PC-9 (cell line): ENCODE data around the gene IFNG-AS1. TPM values are rescaled to one million over a fixed set of nuclear protein-coding genes. Genes with fewer than 3 reads are reported as not detected.

Source experiments
- BruUV-seq: library from RNA; stranded (reverse); fragments of 400-500 nt; replicated peaks from 2 replicates; lab custom pipeline; 2021; lab: Mats Ljungman, UMichigan
- CTCF ChIA-PET: fragments of 300-600 bp; sonication (Branson Sonifier 250); formaldehyde crosslinking; loops from one replicate; lab custom pipeline; 2022; ENCODE audit warnings: antibody characterized with exemption; lab: Charles Lee
- POLR2A ChIA-PET: fragments of 300-600 bp; sonication (Branson Sonifier 250); formaldehyde crosslinking; loops from one replicate; lab custom pipeline; 2022; ENCODE audit warnings: antibody characterized with exemption; ENCODE audit not compliant: unreplicated experiment; lab: Charles Lee
- DNase-seq, 2 experiments: peaks; one replicate each; pipeline versions ENCODE4 v3.0.0 to v3.0.0-alpha.2; 2015 to 2022; ENCODE audit warnings: mixed read lengths in 1 of 2
- H2AFZ ChIP-seq: fragments of 200-600 bp; sonication (generic); 2 replicates; pipeline ENCODE4 v1.8.1; 2017; ENCODE audit warnings: antibody characterized with exemption
- H3F3A ChIP-seq: fragments of 200-600 bp; sonication (generic); 2 replicates; pipeline ENCODE4 v1.8.1; 2017; ENCODE audit warnings: antibody characterized with exemption, mild to moderate bottlenecking, low read depth; ENCODE audit not compliant: insufficient read depth
- H3K27ac ChIP-seq: fragments of 200-600 bp; sonication (generic); 2 replicates; pipeline ENCODE4 v1.6.1; 2016; ENCODE audit warnings: mixed run types
- H3K27me3 ChIP-seq: fragments of 200-600 bp; sonication (generic); 2 replicates; pipeline ENCODE4 v1.6.1; 2016; ENCODE audit warnings: low read depth, mixed run types; ENCODE audit not compliant: insufficient read depth
- H3K36me3 ChIP-seq: fragments of 200-600 bp; sonication (generic); 2 replicates; pipeline ENCODE4 v1.6.1; 2016; ENCODE audit warnings: low read depth, mixed run types
- H3K4me1 ChIP-seq: fragments of 200-600 bp; sonication (generic); replicated peaks from 2 replicates; pipeline ENCODE4 v1.6.1; 2016; ENCODE audit warnings: mixed run types; ENCODE audit not compliant: insufficient read depth
- H3K4me2 ChIP-seq: fragments of 200-600 bp; sonication (generic); 2 replicates; pipeline ENCODE4 v1.6.1; 2017; ENCODE audit warnings: mixed run types
- H3K4me3 ChIP-seq: fragments of 200-600 bp; sonication (generic); 2 replicates; pipeline ENCODE4 v1.6.1; 2016; ENCODE audit warnings: mixed run types
- H3K79me2 ChIP-seq: fragments of 200-600 bp; sonication (generic); 2 replicates; pipeline ENCODE4 v1.6.1; 2017; ENCODE audit warnings: low read depth, mixed run types
- H3K9me2 ChIP-seq: fragments of 200-600 bp; sonication (generic); 2 replicates; pipeline ENCODE4 v1.8.1; 2017; ENCODE audit warnings: mild to moderate bottlenecking; ENCODE audit not compliant: insufficient read depth
- H3K9me3 ChIP-seq: fragments of 200-600 bp; sonication (generic); 2 replicates; pipeline ENCODE4 v1.8.1; 2016; ENCODE audit warnings: low read depth; ENCODE audit not compliant: insufficient read depth
- H4K20me1 ChIP-seq: fragments of 200-600 bp; sonication (generic); 2 replicates; pipeline ENCODE4 v1.8.1; 2017; ENCODE audit not compliant: insufficient read depth
- CTCF ChIP-seq: fragments of 200-600 bp; sonication (generic); conservative IDR thresholded peaks from 2 replicates; pipeline ENCODE4 v1.6.1; 2017; ENCODE audit warnings: mixed run types, antibody characterized with exemption, mild to moderate bottlenecking, moderate library complexity
- EZH2 ChIP-seq: fragments of 200-600 bp; sonication (generic); IDR thresholded peaks from 2 replicates; pipeline ENCODE4 v1.8.0; 2017; ENCODE audit warnings: antibody characterized with exemption, low read depth
- intact Hi-C: fragments of 100-400 bp; cut with micrococcal nuclease; formaldehyde crosslinking; loops from one replicate; pipeline ENCODE4 v1.10.0; 2022; ENCODE audit not compliant: unreplicated experiment
- total RNA-seq: library from RNA; stranded (reverse); gene quantifications from 2 replicates; pipeline ENCODE4 v1.2.3, GENCODE V29; 2021

The IFNG-AS1 gene
- total RNA-seq, 1 experiment from 2014 or later = not detected

GRCh38 chr12:67942724-67943123 lies 46.5 kb upstream of the IFNG-AS1 start:
- no peaks in the 10 kb centered on the region for H3K27me3 ChIP-seq
- POLR2A ChIA-PET = interaction anchor here (0.5 to 0.7 kb wide), 3 partner anchors 16 to 674 kb away, joined by 3 read pairs; partner anchors contain the start of gene CAND1
- BruUV-seq = no TSS peak

GRCh38 chr12:67943141-67943892 lies 45.9 kb upstream of the IFNG-AS1 start:
- CTCF ChIA-PET = interaction anchor here (0.6 to 1.1 kb wide), 8 partner anchors 23 to 589 kb away, joined by 3 to 25 read pairs (median 4); no protein-coding TSS in a partner anchor

More at GRCh38 chr12:67942724-67943123, 46.5 kb upstream of the IFNG-AS1 start:
- no peaks in the 10 kb centered on the region for H4K20me1 ChIP-seq
- H3K79me2 ChIP-seq = no peaks in the 10 kb centered on the region
- intact Hi-C loops = loop anchor here (1.0 to 5.0 kb wide), 3 partner anchors 458 to 586 kb away; no protein-coding TSS in a partner anchor
- H3K27ac ChIP-seq = no peak overlapping the region
- no peak overlapping the region for H3K4me3 ChIP-seq
- no peak for TF ChIP-seq CTCF
- no peak for TF ChIP-seq EZH2
- H3F3A ChIP-seq = peaks cover 23% of the 10 kb centered on the region
- no peaks in the 10 kb centered on the region for H3K9me2 ChIP-seq
- no peak for DNase-seq
- no peaks in the 10 kb centered on the region for H3K36me3 ChIP-seq
- H3K9me3 ChIP-seq = no peaks in the 10 kb centered on the region
- CTCF ChIA-PET = interaction anchor here (0.6 to 1.1 kb wide), 8 partner anchors 22 to 588 kb away, joined by 3 to 25 read pairs (median 4); no protein-coding TSS in a partner anchor
- no peak overlapping the region for H3K4me2 ChIP-seq
- peaks cover 41% of the 10 kb centered on the region for H3K4me1 ChIP-seq
- H2AFZ ChIP-seq = no peak overlapping the region

More at GRCh38 chr12:67943141-67943892, 45.9 kb upstream of the IFNG-AS1 start:
- H3F3A ChIP-seq = peaks cover 23% of the 10 kb centered on the region
- intact Hi-C loops = loop anchor here (1.0 to 5.0 kb wide), 3 partner anchors 459 to 587 kb away; no protein-coding TSS in a partner anchor
- DNase-seq = peak; percentile 50 to 52
- POLR2A ChIA-PET = interaction anchor here (0.5 to 0.7 kb wide), 3 partner anchors 16 to 674 kb away, joined by 3 read pairs; partner anchors contain the start of gene CAND1
- no peaks in the 10 kb centered on the region for H3K36me3 ChIP-seq
- no TSS peak for BruUV-seq
- H3K4me1 ChIP-seq = peaks cover 41% of the 10 kb centered on the region
- no peaks in the 10 kb centered on the region for H4K20me1 ChIP-seq
- no peaks in the 10 kb centered on the region for H3K79me2 ChIP-seq
- no peaks in the 10 kb centered on the region for H3K9me2 ChIP-seq
- TF ChIP-seq CTCF (peak; percentile 83), EZH2 (no peak)
- H3K9me3 ChIP-seq = no peaks in the 10 kb centered on the region
- H3K4me2 ChIP-seq = no peak overlapping the region
- no peak overlapping the region for H2AFZ ChIP-seq
- no peak overlapping the region for H3K27ac ChIP-seq
- no peak overlapping the region for H3K4me3 ChIP-seq
- no peaks in the 10 kb centered on the region for H3K27me3 ChIP-seq
